ENCODE results near the gene TP53BP2.
"Not testable (repeated sequence)": the region's sequence is repeated elsewhere in the genome, so short reads cannot be mapped to it uniquely, and the experiment has no call there.

TP53BP2 gene

GRCh38 chr1:223739366-223740037 lies 106.2 kb downstream of the TP53BP2 start:
- DNase-seq = peak; percentile 56

GRCh38 chr1:223738465-223739365 lies 107.0 kb downstream of the TP53BP2 start:
- no peak for DNase-seq

GRCh38 chr1:223737342-223737741 lies 108.4 kb downstream of the TP53BP2 start:
- no peak for DNase-seq

- DNase-seq = not testable (repeated sequence)
These were observed 109.1 kb downstream of the TP53BP2 start for GRCh38 chr1:223736638-223737037.

GRCh38 chr1:223733898-223734852 lies 111.6 kb downstream of the TP53BP2 start:
- DNase-seq = no peak

- DNase-seq = peak; percentile 71
These were observed 112.6 kb downstream of the TP53BP2 start for GRCh38 chr1:223732993-223733798.

- peak; percentile 77 for DNase-seq
These were observed 114.5 kb downstream of the TP53BP2 start for GRCh38 chr1:223731133-223731770.

GRCh38 chr1:223730479-223731132 lies 115.1 kb downstream of the TP53BP2 start:
- peak; percentile 48 for DNase-seq

GRCh38 chr1:223729906-223730305 lies 115.8 kb downstream of the TP53BP2 start:
- DNase-seq = no peak
